GM12875 (cell line): ENCODE results near the gene VPS13D.

Source experiments
- H3K4me3 ChIP-seq: one replicate; pipeline ENCODE4 v1.5.1; 2011; ENCODE audit warnings: low read depth, low read length, control low read depth
- CTCF ChIP-seq: IDR thresholded peaks from 2 replicates; pipeline ENCODE4 v1.5.1; 2011; ENCODE audit warnings: low read depth, mild to moderate bottlenecking, control low read depth, inconsistent platforms, low read length, moderate library complexity, borderline replicate concordance; ENCODE audit not compliant: insufficient read depth

Gene VPS13D

GRCh38 chr1:12200208-12200607, 29.6 kb upstream of the VPS13D start:
- H3K4me3 ChIP-seq: no peak overlapping the region
- no peak for TF ChIP-seq CTCF

GRCh38 chr1:12201352-12202189, 28.3 kb upstream of the VPS13D start:
- H3K4me3 ChIP-seq: no peak overlapping the region

GRCh38 chr1:12202190-12202497, 27.7 kb upstream of the VPS13D start:
- TF ChIP-seq CTCF: no peak
- no peak overlapping the region for H3K4me3 ChIP-seq

More at GRCh38 chr1:12201352-12202189, 28.3 kb upstream of the VPS13D start:
- TF ChIP-seq CTCF: no peak

GRCh38 chr1:12202577-12202976, 27.3 kb upstream of the VPS13D start:
- TF ChIP-seq CTCF: no peak
- no peak overlapping the region for H3K4me3 ChIP-seq

GRCh38 chr1:12203216-12204007, 26.4 kb upstream of the VPS13D start:
- TF ChIP-seq CTCF: no peak

GRCh38 chr1:12204140-12204539, 25.7 kb upstream of the VPS13D start:
- no peak for TF ChIP-seq CTCF
- H3K4me3 ChIP-seq: no peak overlapping the region

More at GRCh38 chr1:12203216-12204007, 26.4 kb upstream of the VPS13D start:
- no peak overlapping the region for H3K4me3 ChIP-seq
